IMR-90 (cell line): ENCODE results near the gene PLCL1. TPM values are rescaled to one million over a fixed set of nuclear protein-coding genes. Genes with fewer than 3 reads are reported as not detected.
A peak's percentile ranks its signal among the peaks of the same experiment; 100 is the strongest.

ENCODE experiments used
- ATAC-seq: fragments of 200-7000 bp; cut with Tn5 transposase; 2 replicates; pipeline ENCODE4 v1.9.1; 2020; ENCODE audit warnings: low read depth, mild to moderate bottlenecking, moderate library complexity
- BruUV-seq: library from RNA; stranded (reverse); fragments of 400-500 nt; replicated peaks from 2 replicates; lab custom pipeline; 2021; lab: Mats Ljungman, UMichigan
- CTCF ChIA-PET: fragments of 300-600 bp; formaldehyde crosslinking; extraction: SDS; loops from one replicate; lab custom pipeline; 2021; ENCODE audit warnings: antibody characterized with exemption; lab: Yijun Ruan, JAX
- POLR2A ChIA-PET: fragments of 300-600 bp; sonication (Branson Sonifier 250); formaldehyde crosslinking; loops from one replicate; lab custom pipeline; 2022; ENCODE audit warnings: antibody characterized with exemption; ENCODE audit not compliant: unreplicated experiment; lab: Charles Lee
- DNase-seq: peaks from one replicate; pipeline ENCODE4 v3.0.0; 2013
- H2AFZ ChIP-seq: replicated peaks from 2 replicates; pipeline ENCODE3; 2013; ENCODE audit warnings: low read length, mild to moderate bottlenecking; ENCODE audit not compliant: poor library complexity
- H2AK5ac ChIP-seq: 2 replicates; pipeline ENCODE4 v1.6.1; 2013; ENCODE audit warnings: low read depth, low read length, inconsistent platforms
- H2AK9ac ChIP-seq: replicated peaks from 2 replicates; pipeline ENCODE3; 2013; ENCODE audit warnings: mild to moderate bottlenecking, low read depth, low read length, moderate library complexity; ENCODE audit not compliant: poor library complexity
- H2BK120ac ChIP-seq: 2 replicates; pipeline ENCODE4 v1.6.1; 2013; ENCODE audit warnings: low read depth, low read length, inconsistent platforms
- H2BK15ac ChIP-seq: 3 replicates; pipeline ENCODE4 v1.6.1; 2013; ENCODE audit warnings: low read depth, low read length, inconsistent platforms
- H2BK20ac ChIP-seq: 2 replicates; pipeline ENCODE4 v1.6.1; 2013; ENCODE audit warnings: low read depth, mild to moderate bottlenecking, inconsistent platforms, low read length, moderate library complexity
- H2BK5ac ChIP-seq: 2 replicates; pipeline ENCODE4 v1.6.1; 2013; ENCODE audit warnings: mild to moderate bottlenecking, low read depth, low read length, inconsistent platforms; ENCODE audit not compliant: poor library complexity, severe bottlenecking
- H3K14ac ChIP-seq: replicated peaks from 2 replicates; pipeline ENCODE4 v1.6.1; 2013; ENCODE audit warnings: low read depth, low read length, inconsistent platforms
- H3K18ac ChIP-seq: 2 replicates; pipeline ENCODE4 v1.6.1; 2013; ENCODE audit warnings: low read depth, low read length, control low read depth
- H3K23ac ChIP-seq: 2 replicates; pipeline ENCODE4 v1.6.1; 2013; ENCODE audit warnings: low read depth, low read length, inconsistent platforms
- H3K27ac ChIP-seq: 2 replicates; pipeline ENCODE4 v1.5.1; 2013; ENCODE audit warnings: mild to moderate bottlenecking, control low read depth, low read length; ENCODE audit not compliant: insufficient read depth
- H3K27me3 ChIP-seq: 2 replicates; pipeline ENCODE4 v1.6.1; 2013; ENCODE audit warnings: low read length; ENCODE audit not compliant: control insufficient read depth, insufficient read depth
- H3K36me3 ChIP-seq: 2 replicates; pipeline ENCODE4 v1.6.1; 2013; ENCODE audit warnings: low read length, mixed read lengths; ENCODE audit not compliant: control insufficient read depth, insufficient read depth
- H3K4ac ChIP-seq: 2 replicates; pipeline ENCODE4 v1.6.1; 2013; ENCODE audit warnings: low read depth, low read length, inconsistent platforms
- H3K4me1 ChIP-seq: 2 replicates; pipeline ENCODE4 v1.6.1; 2013; ENCODE audit warnings: low read length, mixed read lengths; ENCODE audit not compliant: control insufficient read depth, insufficient read depth
- H3K4me2 ChIP-seq: 2 replicates; pipeline ENCODE4 v1.6.1; 2013; ENCODE audit warnings: low read depth, mild to moderate bottlenecking, control low read depth, low read length, moderate library complexity
- H3K4me3 ChIP-seq: 2 replicates; pipeline ENCODE4 v1.5.1; 2013; ENCODE audit warnings: low read depth, mild to moderate bottlenecking, control low read depth, low read length, moderate library complexity; ENCODE audit not compliant: insufficient read depth
- H3K56ac ChIP-seq: 2 replicates; pipeline ENCODE4 v1.6.1; 2013; ENCODE audit warnings: low read length, inconsistent platforms; ENCODE audit not compliant: insufficient read depth; ENCODE audit errors: extremely low read depth
- H3K79me1 ChIP-seq, 2 experiments: 2 replicates each; pipeline ENCODE4 v1.6.1; 2013; ENCODE audit warnings: low read length in 2 of 2, inconsistent platforms in 1 of 2, low read depth in 1 of 2
- H3K9ac ChIP-seq: 2 replicates; pipeline ENCODE4 v1.6.1; 2013; ENCODE audit warnings: low read depth, low read length, control low read depth
- H3K9me1 ChIP-seq: 2 replicates; pipeline ENCODE4 v1.6.1; 2013; ENCODE audit warnings: low read length, inconsistent platforms; ENCODE audit not compliant: insufficient read depth
- H3K9me3 ChIP-seq: 2 replicates; pipeline ENCODE4 v1.6.1; 2013; ENCODE audit warnings: low read length; ENCODE audit not compliant: control insufficient read depth, insufficient read depth
- H4K20me1 ChIP-seq: 2 replicates; pipeline ENCODE4 v1.6.1; 2013; ENCODE audit warnings: low read length, inconsistent platforms; ENCODE audit not compliant: insufficient read depth
- H4K5ac ChIP-seq: 2 replicates; pipeline ENCODE4 v1.6.1; 2013; ENCODE audit warnings: mild to moderate bottlenecking, low read depth, low read length, control low read depth
- H4K8ac ChIP-seq, 2 experiments: 2 replicates each; pipeline ENCODE4 v1.6.1; 2013; ENCODE audit warnings: low read depth in 2 of 2, low read length in 2 of 2, control low read depth in 1 of 2, inconsistent platforms in 1 of 2
- H4K91ac ChIP-seq: 2 replicates; pipeline ENCODE4 v1.6.1; 2013; ENCODE audit warnings: low read depth, low read length, inconsistent platforms; ENCODE audit not compliant: insufficient read depth
- BHLHE40 ChIP-seq: fragments of 150-350 bp; IDR thresholded peaks from 2 replicates; pipeline ENCODE4 v1.6.1; 2016; ENCODE audit warnings: mild to moderate bottlenecking, low read depth, low read length
- FOS ChIP-seq: fragments of 150-350 bp; IDR thresholded peaks from 2 replicates; pipeline ENCODE4 v1.6.1; 2016; ENCODE audit warnings: low read depth, low read length
- MAFK ChIP-seq: IDR thresholded peaks from 2 replicates; pipeline ENCODE4 v1.6.1; 2012; ENCODE audit warnings: low read depth, low read length, improper control_type of control experiment
- RAD21 ChIP-seq: IDR thresholded peaks from 2 replicates; pipeline ENCODE4 v1.6.1; 2012; ENCODE audit warnings: low read length, improper control_type of control experiment
- RFX5 ChIP-seq: IDR thresholded peaks from 2 replicates; pipeline ENCODE4 v1.8.0; 2012; ENCODE audit warnings: low read depth, mild to moderate bottlenecking, low read length, moderate library complexity
- WGBS, 2 experiments: methylation state at CpG; one replicate each; pipeline versions ENCODE4 v1.1.5 to v1.1.7; 2013; ENCODE audit warnings: missing lambda C conversion rate in 2 of 2; ENCODE audit not compliant: insufficient read length in 1 of 2; ENCODE audit errors: extremely low coverage in 2 of 2; 5-methylcytosine and 5-hydroxymethylcytosine counted together
- dilution Hi-C: fragments of 300-500 bp; cut with HindIII; formaldehyde crosslinking; loops from one replicate; pipeline ENCODE4 v1.14.3; 2018; ENCODE audit warnings: low sequenced_read_pairs; ENCODE audit not compliant: unreplicated experiment
- in situ Hi-C: fragments of 300-500 bp; cut with MboI; formaldehyde crosslinking; loops from 3 replicates; pipeline ENCODE4 v1.14.3; 2019; ENCODE audit warnings: low sequenced_read_pairs, inconsistent platforms, mixed read lengths
- intact Hi-C: fragments of 100-400 bp; cut with micrococcal nuclease; formaldehyde crosslinking; loops from 2 replicates; pipeline ENCODE4 v1.10.0; 2022
- polyA plus RNA-seq, 3 experiments: library from polyadenylated mRNA; depleted of rRNA; stranded (reverse); fragments of >200 nt; gene quantifications; 2 replicates each; pipeline ENCODE4 v1.2.3, GENCODE V29; 2012; ENCODE audit warnings: low replicate concordance in 1 of 3
- total RNA-seq: library from RNA; depleted of rRNA; stranded (reverse); fragments of >200 nt; gene quantifications from 2 replicates; pipeline ENCODE4 v1.2.3, GENCODE V29; 2012

PLCL1 gene
- total and polyA plus RNA-seq, 2 of the 4 experiments (the other 2 are of a cell fraction): 0.14 to 0.18 TPM

DNA sequence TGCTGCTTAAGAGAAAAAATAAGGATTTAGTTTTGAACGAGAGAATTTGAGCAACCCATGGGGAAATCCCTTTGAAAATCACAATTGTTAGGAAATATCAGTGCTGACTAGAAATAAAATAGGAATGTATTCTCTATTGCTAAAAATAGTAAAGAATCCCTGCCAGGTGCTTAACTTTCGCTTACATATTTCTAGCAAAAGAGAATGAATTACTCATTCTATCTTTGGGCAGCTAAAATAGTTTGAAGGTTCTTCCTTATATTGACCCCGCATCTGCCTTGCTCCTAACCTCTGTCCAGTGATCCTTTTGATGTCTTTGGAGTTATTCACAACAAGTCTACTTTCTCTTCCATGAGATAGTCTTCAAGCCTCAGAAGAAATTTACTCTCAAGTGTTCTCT, 103.8 kb downstream of the PLCL1 start:
- Histone ChIP-seq H2BK15ac (peak overlapping the region; percentile 71; the same call in 1 of the 3 replicates), H2AFZ (no peak overlapping the region), H3K36me3 (no peaks in the 10 kb centered on the region), H3K9me1 (no peaks in the 10 kb centered on the region), H3K4me2 (no peak overlapping the region), H2BK5ac (no peak overlapping the region), H2AK9ac (no peak overlapping the region), H3K4me1 (peaks cover 5% of the 10 kb centered on the region), H3K27me3 (no peaks in the 10 kb centered on the region), H3K79me1 (no peaks in the 10 kb centered on the region), H3K9ac (no peak overlapping the region), H2BK120ac (peak overlapping the region; percentile 85), H2AK5ac (peak overlapping the region; percentile 9; the same call in 1 of the 2 replicates), H3K56ac (0 out of 2 replicates have a peak overlapping the region, but pooled peaks have one; percentile 25), H4K5ac (no peak overlapping the region), H4K8ac (peak overlapping the region in 1 of 2 experiments; percentile 55; a peak in 1 of 4 replicates), H2BK20ac (peak overlapping the region; percentile 83), H3K14ac (0 out of 2 replicates have a peak overlapping the region, but pooled peaks have one; percentile 36), H3K18ac (peak overlapping the region; percentile 35; the same call in 1 of the 2 replicates), H3K27ac (no peak overlapping the region; the same call in 1 of the 2 replicates), H3K4me3 (no peak overlapping the region), H3K23ac (no peak overlapping the region), H4K20me1 (no peaks in the 10 kb centered on the region; the same call in 1 of the 2 replicates), H3K4ac (peak overlapping the region; percentile 77; the same call in 1 of the 2 replicates), H4K91ac (peak overlapping the region; percentile 57), H3K9me3 (no peaks in the 10 kb centered on the region)
- POLR2A ChIA-PET: no interaction called here
- TF ChIP-seq MAFK: no peak
- no peak for TF ChIP-seq BHLHE40
- no peak for TF ChIP-seq FOS
- no peak for TF ChIP-seq RFX5
- TF ChIP-seq RAD21: no peak
- in situ Hi-C loops (no loop called here), intact Hi-C loops (loop anchor here (5.0 kb wide), 1 partner anchor 106 kb away; the partner anchor contains the start of gene PLCL1), dilution Hi-C loops (no loop called here)
- BruUV-seq: no TSS peak
- CTCF ChIA-PET: interaction anchor here (1.4 kb wide), 1 partner anchor 11 kb away, joined by 3 read pairs; no protein-coding TSS in a partner anchor
- no CpG with 5 or more reads among the region's 3 CpGs for WGBS, 2 experiments
- no peak for DNase-seq
- ATAC-seq: no peak
